Activated T-helper 1 cell treated with anti-CD3 and anti-CD28 coated beads, Interleukin-2, amount 50 U/mL, for 16 hours (primary cell): ENCODE results near the gene PLXNB2.
"Not testable (repeated sequence)": the region's sequence is repeated elsewhere in the genome, so short reads cannot be mapped to it uniquely, and the experiment has no call there.

Experiments used
- DNase-seq, 2 donors: peaks; one replicate each; pipeline ENCODE4 v3.0.0-alpha.2; 2020; ENCODE audit warnings: low read depth in 1 of 2, low spot score in 1 of 2

Gene PLXNB2

DNA sequence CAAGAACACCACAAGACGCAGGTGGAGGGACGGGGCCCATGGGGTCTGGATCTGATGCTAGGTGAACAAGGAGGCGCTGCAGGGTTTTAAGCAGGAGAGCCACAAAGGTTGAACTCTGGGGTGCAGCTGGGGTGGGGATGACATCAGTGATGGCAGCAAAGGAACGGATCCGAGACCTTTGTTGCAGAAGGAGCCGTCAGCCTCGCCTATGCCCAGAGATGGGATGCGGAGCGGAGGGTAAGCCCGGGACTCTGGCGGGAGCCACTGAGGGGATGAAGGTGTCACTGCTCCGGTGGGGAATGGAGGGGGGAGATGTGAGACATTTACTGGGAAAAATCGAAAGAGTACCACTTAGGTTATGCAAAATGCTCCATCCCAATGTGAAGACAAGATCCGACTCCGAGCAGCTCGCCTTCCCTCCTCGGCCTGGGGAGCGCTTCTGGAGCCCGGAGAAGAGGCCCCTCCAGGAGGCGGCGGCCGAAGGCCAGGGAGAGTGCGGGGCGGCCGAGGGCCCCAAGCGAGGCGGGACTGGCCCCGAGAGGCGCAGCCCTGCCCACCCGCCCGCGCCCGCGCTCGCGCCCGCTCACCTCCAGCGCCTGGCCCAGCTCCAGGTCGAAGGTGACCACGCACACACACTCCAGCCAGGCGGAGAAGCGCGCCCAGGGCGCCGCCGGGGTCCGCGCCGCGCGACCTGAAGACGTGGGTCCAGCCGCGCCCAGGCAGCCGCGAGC is 18.9 kb upstream of the PLXNB2 start:
- no peak for DNase-seq

- no peak for DNase-seq
Observed at GRCh38 chr22:50325444-50326224, 18.2 kb upstream of the PLXNB2 start.

GRCh38 chr22:50323900-50324299 is 16.5 kb upstream of the PLXNB2 start:
- no peak for DNase-seq

DNA sequence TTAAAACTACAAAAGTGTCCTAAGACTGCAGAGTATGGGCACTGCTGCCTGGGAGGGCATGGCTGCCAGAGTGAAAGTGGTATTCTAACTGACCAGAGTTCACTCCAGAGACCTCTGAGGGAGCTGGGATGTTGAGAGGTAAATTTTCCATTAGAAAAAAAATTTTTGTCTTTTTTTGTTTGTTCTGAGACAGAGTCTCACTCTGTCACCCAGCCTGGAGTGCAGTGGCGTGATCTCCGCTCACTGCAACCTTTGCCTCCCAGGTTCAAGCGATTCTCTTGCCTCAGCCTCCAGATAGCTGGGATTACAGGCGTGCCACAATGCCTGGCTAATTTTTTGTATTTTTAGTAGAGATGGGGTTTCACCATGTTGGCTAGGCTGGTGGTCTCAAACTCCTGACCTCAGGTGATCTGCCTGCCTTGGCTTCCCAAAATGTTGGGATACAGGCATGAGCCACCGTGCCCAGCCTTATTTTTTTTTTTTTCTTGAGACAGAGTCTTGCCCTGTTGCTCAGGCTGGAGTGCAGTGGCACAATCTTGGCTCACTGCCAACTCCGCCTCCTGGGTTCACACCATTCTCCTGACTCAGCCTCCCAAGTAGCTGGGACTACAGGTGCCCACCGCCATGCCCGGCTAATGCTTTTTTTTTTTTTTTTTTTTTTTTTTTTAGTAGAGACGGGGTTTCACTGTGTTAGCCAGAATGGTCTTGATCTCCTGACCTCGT is 15.1 kb upstream of the PLXNB2 start:
- DNase-seq: not testable (repeated sequence)

GRCh38 chr22:50320671-50321325 is 13.4 kb upstream of the PLXNB2 start:
- no peak for DNase-seq

DNA sequence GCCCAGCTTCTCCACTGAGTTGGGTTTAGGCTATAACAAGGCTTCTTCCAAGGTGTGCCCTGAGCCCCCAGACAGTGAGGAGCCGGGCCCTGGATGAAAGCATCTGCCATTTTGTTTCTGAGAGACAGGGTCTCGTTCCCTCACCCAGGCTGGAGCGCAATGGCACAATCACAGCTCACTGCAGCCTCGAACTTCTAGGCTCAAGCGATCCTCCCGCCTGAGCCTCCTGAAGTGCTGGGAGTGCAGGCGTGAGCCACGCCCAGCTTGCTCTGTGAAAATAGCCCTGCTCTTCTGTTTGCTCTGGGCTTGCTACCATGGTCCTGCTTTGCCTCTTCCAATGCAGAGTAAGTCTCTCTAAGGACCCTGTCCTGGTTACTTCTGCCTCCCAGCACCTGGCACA is 12.7 kb upstream of the PLXNB2 start:
- DNase-seq: no peak

DNA sequence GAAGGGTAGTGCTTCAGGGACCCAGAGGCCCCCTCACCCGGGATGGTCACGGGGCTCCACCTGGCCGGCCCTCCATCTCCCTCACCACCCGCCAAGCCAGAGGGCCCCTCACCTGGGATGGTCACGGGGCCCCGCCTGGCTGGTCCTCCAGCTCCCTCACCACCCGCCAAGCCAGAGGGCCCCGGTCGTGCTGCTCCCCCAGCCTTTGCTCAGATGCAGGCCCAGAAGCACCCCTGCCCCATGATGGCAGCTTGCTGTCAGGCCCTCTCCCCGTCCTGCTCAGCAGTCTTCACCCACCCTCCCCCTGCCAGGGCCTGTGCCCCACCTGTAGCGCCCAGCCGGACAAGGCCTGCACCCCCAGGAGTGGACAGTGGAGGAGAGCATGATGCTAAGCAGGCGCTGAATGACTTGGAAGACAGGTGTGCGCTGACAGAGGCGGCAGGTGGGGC is 12.1 kb upstream of the PLXNB2 start:
- no peak for DNase-seq

DNA sequence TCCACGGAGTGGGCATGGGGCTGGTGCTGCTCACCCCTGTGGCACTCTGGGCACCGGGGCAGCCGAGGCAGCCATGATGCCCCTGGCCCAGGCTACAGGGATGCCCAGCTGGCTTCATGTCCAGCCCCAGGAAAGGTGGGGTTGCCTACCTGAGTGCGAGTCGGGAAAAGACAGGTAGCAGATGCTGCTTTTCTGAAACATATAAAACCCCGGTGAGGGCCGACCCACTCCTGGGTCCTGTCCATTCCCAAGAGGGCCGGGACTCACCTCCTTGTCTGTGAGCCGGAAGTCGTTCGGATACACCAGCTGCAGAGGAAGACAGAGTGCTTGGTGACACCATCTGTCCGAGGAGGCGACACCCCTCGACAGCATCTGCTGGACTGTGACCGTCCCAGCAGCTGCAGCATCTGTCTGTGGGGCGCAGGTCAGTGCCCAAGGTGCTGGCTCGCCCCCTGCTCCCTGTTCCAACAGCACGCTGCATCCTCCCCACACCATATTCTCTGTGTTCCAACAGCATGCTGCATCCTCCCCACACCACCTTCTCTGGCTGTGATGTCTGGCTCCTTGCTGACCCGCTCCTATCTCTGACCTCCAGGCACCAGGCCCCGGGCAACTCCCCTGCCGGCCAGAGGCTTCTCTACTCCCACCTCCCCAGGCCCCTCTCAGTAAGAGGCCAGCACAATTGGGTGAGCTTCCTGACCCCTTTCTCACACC is 11.4 kb upstream of the PLXNB2 start:
- DNase-seq: no peak

DNA sequence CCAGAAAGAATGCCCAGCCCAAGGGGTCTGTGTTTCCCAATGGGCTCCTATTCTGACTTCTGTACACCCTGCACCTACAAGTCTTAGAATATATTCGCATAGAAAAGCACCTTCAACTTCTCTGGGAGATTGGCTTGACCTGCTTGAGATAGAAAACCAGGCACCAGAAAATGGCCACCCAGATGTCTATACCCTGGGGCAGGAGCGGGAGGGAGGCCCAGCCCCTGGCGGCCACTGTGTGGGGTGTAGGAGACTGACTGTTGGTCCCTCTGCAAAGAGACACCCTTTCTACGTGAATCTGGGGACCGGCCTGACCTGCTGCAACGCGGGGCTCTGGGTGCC is 10.9 kb upstream of the PLXNB2 start:
- DNase-seq: no peak

- no peak for DNase-seq
Observed at GRCh38 chr22:50317674-50318073, 10.2 kb upstream of the PLXNB2 start.

- no peak for DNase-seq
Observed at GRCh38 chr22:50317178-50317577, 9.7 kb upstream of the PLXNB2 start.

DNA sequence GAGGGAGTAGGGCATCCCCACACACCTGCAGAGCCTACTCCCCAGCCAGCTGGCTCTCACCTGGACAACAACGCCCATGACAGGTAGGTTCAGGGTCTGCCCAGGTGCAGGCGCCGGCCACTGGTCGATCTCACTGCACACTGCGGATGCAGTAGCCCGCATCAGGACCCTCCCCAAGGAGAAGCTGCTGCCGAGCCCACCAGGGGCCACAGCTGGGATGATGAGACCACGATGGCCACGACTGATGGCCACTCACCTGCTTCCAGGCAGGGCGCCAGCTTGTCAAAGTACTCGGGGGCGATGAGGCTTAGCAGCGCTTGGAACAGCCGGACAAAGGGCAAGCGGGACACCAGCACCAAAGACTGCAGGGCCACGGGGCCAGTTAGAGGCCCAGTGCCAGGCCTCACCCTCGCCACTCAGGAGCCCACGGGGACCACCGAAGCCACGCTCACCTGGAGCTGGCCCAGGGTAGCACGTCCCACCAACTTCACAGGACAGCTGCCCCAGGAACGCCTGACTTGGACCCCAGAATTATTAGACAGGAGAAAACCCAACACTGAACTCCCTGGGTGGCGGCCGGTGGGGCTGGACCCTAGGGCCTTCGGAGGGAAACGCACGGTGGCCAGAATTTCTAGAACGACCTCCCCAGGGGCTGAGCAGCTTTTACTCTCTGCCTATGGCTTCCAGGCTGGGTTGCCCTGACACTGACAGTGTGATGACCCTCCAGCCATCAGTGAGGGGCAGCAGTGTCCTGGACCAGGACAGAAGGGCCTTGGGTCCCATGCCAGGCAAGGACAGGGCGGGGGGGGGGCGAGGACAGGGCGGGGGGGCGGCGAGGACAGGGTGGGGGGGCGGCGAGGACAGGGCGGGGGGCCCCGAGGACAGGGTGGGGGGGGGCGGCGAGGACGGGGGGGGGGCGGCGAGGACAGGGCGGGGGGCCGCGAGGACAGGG is 8.9 kb upstream of the PLXNB2 start:
- no peak for DNase-seq

GRCh38 chr22:50315289-50316113 is 8.1 kb upstream of the PLXNB2 start:
- DNase-seq: no peak

- peak; percentile 42 to 54 for DNase-seq
Observed at GRCh38 chr22:50314455-50315288, 7.2 kb upstream of the PLXNB2 start.

DNA sequence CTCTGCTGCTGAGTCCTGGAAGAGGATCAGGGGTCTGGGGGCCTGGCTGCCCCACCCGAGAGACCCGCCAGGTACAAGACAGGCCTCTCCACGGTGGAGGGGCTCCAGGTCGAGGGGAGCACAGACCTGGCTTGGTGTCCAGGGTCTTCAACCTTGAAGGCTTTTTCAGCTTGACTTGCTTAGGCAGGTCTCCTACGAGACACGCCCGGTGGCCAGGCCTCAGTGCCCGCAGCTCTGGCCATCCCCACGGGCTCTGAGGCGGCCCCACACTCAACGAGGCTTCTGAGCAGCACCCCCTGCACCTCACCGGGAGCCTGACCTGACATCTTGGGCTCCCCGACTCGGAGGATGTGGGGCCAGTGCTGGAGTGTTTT is 6.6 kb upstream of the PLXNB2 start:
- DNase-seq: no peak

DNA sequence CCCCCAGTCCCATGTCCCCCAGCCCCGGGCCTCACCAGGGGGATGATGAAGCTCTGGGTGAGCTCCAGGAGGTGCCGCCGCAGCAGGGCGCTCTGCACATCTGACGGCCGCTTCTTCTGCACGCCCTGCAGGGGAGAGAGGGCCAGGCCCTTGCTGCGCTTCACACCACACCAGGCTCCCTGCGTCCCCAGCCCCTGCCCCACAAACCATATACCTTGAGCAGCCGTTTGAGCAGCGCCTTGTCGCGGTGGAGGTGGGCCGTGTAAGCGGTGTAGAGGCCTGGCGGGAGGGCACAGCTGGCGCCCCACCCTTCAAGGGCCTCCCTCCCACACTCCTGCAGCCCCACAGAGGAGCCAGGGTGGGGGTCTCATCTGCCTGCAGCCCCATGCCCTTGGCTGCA is 6.2 kb upstream of the PLXNB2 start:
- DNase-seq: no peak

GRCh38 chr22:50313021-50313420 is 5.6 kb upstream of the PLXNB2 start:
- no peak for DNase-seq

DNA sequence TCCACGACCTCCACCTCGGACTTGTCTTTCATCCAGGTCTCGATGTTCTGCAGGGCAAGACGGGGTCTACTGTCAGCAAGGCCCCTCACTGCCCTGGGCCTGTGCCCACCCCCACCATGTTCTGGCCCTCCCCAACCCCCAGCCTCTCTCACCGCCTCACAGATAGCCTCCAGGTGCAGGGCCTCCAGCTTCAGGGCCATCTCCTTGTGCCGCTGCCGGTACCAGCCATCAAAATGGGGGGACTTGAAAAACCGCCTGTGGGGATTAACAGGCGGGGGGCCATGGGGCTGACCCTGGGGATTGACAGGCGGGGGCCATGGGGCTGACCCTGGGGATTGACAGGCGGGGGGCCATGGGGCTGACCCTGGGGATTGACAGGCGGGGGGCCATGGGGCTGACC is 4.9 kb upstream of the PLXNB2 start:
- DNase-seq: no peak
